KOPT-K1 (cell line): ENCODE data around the gene EDDM13.
"Not testable (repeated sequence)": the region's sequence is repeated elsewhere in the genome, so short reads cannot be mapped to it uniquely, and the experiment has no call there.

ENCODE experiments used
- H3K27ac ChIP-seq: fragments of 200-600 bp; sonication (generic); 2 replicates; pipeline ENCODE4 v1.5.1; 2016; ENCODE audit warnings: antibody characterized with exemption, mild to moderate bottlenecking, low read depth, low read length; ENCODE audit not compliant: poor library complexity, severe bottlenecking
- H3K36me3 ChIP-seq: fragments of 200-600 bp; sonication (generic); 2 replicates; pipeline ENCODE4 v1.5.1; 2017; ENCODE audit warnings: antibody characterized with exemption, mild to moderate bottlenecking, low read length, moderate library complexity; ENCODE audit not compliant: insufficient read depth
- H3K9me3 ChIP-seq: fragments of 200-600 bp; sonication (generic); 2 replicates; pipeline ENCODE4 v1.5.1; 2017; ENCODE audit warnings: antibody characterized with exemption, low read length, mild to moderate bottlenecking; ENCODE audit not compliant: insufficient read depth, poor library complexity, severe bottlenecking

The EDDM13 gene

DNA sequence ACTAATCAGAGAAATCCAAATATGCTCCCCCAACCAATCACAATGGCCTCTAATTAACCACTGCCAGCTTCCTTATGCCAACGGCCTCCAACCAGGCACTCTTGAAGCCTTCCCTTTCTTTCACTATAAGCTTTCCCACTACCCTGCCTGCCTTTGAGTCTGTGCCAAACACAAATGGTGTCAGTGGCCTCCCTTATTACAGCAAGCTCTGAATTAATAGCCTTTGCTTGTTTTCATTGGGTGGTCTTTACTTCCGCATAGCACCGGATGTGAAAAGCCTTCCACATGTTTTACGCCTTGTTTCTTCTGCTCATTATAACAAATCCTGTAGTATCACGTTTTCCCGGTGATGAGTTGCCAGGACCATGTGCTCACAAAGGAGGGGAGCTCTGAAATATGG, 1.4 kb upstream of the EDDM13 start:
- Histone ChIP-seq H3K9me3 (no peaks in the 10 kb centered on the region), H3K36me3 (no peaks in the 10 kb centered on the region), H3K27ac (no peak overlapping the region)

DNA sequence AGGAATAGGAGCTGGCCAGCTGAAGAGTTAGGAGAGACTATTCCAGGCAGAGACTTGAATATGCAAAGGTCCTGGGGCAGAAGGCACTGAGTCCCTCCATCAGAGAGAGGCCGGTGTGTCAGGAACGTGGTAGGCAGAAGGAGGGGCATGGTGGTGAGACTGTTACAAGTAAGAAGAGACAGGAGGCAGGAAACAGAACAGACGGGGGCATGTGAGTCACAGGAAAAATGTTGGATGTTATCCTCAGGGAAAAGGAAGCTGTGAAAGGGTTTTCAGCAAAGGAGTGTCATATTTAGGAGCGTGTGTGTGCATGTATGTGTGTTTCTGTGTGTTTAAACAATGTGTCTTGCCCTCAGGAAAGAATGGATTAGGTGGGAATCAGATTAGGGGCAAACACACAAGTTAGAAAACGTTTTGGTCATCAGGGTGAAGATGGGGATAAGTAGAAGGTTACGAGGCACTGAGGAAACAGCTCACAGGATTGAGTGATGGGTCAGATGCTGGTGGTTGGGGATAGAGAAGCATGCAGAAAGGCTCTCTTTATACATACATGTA, 1.1 kb downstream of the EDDM13 start:
- no peak overlapping the region for H3K27ac ChIP-seq
- H3K9me3 ChIP-seq, result peaks cover 6% of the 10 kb centered on the region
- H3K36me3 ChIP-seq, result 0 out of 2 replicates have a peak, but pooled peaks cover 3% of the 10 kb centered on the region

DNA sequence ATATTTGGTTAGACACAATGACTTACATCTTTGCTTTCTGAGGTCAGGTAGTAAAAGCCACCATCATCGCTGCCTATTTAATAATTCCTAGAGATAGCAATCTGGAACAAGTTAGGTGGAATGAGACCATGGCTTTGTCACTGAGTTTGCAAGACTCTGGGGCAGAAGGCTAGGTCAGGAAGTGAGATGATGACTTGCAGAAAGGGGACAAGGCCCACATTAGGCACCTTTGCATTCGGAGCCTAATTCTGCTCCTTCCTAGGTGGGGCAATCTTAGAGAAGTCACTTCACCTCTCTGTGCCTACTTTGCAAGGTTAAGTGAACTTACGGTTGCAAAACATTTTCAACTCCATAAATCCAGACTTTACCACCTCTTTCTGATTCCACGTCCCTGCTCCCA, 10.3 kb downstream of the EDDM13 start:
- H3K36me3 ChIP-seq, result no peaks in the 10 kb centered on the region
- H3K27ac ChIP-seq, result no peak overlapping the region
- H3K9me3 ChIP-seq, result no peaks in the 10 kb centered on the region

DNA sequence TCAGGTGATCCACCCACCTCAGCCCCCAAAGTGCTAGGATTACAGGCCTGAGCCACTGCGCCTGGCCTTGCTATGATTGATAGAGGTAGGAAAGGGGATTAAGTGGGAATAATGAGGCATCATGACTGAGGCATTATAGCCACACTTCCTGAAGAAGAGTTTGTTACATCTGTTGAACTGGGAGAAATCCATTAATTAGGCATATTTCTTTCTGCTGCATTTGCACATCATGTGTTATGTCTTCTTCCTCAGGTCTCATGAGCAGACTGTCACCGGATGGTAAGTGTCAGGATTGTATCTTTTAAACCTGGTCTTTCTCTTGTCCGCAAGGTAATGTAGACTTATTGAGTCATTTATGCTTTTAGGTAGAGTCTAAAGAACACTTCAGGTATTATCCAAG, 12.2 kb downstream of the EDDM13 start:
- Histone ChIP-seq H3K27ac (no peak overlapping the region), H3K36me3 (peaks cover 4% of the 10 kb centered on the region; the same call in 1 of the 2 replicates), H3K9me3 (no peaks in the 10 kb centered on the region)

DNA sequence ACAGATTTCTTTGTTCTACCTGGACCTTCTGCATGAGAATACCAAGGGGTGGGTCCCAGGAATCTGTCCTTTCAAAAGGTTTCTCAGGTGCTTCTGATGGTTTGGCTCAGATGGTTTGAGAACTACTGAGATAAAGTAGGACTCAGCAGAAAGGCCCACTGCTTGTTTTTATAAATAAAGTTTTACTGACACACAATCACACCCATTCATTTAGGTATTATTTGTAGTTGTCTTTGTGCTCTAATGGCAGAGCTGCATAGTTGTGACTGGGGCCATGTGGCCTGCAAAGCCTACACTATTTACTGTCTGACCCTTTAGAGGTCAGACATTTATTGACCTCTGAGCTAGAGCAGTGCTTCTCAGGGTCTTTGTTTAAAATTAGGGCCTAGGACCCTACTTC, 17.6 kb downstream of the EDDM13 start:
- Histone ChIP-seq H3K27ac (no peak overlapping the region), H3K36me3 (peaks cover 4% of the 10 kb centered on the region; the same call in 1 of the 2 replicates), H3K9me3 (no peaks in the 10 kb centered on the region)

DNA sequence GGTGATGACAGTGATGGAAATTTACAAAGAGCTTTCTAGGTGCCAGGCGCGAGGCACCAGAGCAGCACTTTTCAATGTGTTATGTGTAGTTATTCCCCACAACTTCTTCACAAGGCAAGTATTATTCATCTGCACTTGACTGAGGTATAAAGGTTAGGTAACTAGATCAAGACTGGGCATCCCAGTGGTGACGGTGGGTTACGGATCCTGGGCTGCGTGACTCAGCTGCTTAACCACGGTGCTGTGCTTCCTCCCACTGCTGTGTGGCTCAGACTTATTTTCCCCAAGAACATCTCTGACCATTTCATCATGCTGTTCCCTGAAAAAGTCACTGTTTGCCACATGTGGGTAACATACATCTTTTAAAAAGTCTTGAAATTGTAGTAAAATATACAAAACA, 19.3 kb downstream of the EDDM13 start:
- Histone ChIP-seq H3K27ac (no peak overlapping the region), H3K36me3 (peaks cover 12% of the 10 kb centered on the region; the same call in 1 of the 2 replicates)

DNA sequence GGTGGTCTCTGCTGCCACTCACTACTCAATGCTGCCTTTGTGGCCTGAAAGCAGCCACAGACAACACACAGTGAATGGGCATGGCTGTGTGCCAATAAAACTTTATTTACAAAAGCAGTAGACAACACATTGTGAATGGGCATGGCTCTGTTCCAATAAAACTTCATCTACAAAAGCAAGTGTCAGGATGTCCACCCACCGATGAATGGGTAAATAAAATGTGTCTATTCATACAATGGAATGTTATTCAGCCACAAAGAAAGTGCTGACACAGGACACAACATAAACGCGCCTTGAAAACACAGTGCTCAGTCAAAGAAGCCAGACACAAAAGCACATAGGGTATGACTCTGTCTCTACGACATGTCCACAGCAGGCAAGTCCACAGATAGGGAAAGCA, 22.0 kb downstream of the EDDM13 start:
- H3K9me3 ChIP-seq, result no peaks in the 10 kb centered on the region
- peaks cover 12% of the 10 kb centered on the region; the same call in 1 of the 2 replicates for H3K36me3 ChIP-seq
- H3K27ac ChIP-seq, result no peak overlapping the region

More for the DNA sequence above, 19.3 kb downstream of the EDDM13 start:
- no peaks in the 10 kb centered on the region for H3K9me3 ChIP-seq

DNA sequence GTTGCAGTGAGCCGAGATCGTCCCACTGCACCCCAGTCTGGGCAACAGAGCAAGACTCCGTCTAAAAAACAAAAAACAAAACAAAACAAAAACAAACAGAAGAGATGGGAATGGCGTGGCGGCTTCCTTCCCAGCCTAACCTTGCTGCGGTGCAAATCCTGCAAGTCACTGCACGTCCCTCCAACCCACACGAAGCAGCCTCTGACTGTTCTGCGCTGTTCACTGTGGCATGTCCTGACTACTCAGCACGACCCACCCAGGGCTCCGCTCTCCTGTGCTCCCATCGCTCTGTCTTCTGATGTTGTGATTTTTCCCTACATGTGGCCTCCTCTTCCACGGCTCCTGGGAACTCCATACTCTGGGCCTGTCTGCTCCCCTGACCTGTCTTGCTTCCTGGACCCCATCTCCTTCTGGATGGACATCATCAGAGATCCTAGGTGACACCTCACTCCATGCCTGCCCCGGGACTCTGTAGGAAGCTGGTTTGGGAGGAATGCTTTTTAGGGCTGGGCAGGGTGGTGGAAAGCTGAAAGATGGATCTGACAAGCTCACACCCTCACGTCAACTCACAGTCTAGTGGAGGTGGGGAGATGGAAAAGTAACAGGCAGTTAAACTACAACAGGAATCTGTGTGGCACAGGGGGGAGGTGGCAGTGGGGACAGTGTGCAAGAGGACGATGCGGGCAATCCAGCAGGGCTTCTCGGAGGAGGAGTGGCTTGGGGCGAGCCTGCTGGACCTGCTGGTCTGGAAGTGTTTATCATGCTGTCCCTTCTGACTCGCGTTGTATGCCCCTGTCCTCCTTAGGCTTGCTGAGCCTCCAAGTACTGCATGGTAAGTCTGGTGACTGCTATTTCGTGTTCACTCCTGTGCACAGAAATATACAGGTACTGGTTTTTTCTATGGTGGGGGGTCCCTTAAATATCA, 23.2 kb downstream of the EDDM13 start:
- no peaks in the 10 kb centered on the region for H3K9me3 ChIP-seq
- no peak overlapping the region for H3K27ac ChIP-seq
- peaks cover 12% of the 10 kb centered on the region; the same call in 1 of the 2 replicates for H3K36me3 ChIP-seq

DNA sequence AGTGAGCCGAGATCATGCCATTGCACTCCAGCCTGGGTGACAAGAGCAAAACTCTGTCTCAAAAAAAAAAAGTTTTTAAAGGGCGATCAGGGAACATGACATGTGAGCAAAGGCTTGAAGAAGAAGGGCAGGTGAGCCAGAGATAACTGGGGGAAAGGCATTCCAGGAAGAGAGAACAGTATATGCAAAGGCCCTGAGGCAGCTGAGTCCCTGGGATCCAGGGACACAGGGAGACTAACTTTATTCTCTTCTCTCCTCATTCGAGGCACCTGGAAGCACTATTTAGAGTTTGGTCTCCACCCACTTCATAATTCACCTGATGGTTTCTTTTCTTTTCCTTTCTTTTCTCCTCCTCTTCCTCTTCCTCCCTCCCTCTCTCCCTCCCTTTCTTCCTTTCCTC, 24.5 kb downstream of the EDDM13 start:
- Histone ChIP-seq H3K36me3 (peaks cover 12% of the 10 kb centered on the region; the same call in 1 of the 2 replicates), H3K27ac (no peak overlapping the region), H3K9me3 (no peaks in the 10 kb centered on the region)

DNA sequence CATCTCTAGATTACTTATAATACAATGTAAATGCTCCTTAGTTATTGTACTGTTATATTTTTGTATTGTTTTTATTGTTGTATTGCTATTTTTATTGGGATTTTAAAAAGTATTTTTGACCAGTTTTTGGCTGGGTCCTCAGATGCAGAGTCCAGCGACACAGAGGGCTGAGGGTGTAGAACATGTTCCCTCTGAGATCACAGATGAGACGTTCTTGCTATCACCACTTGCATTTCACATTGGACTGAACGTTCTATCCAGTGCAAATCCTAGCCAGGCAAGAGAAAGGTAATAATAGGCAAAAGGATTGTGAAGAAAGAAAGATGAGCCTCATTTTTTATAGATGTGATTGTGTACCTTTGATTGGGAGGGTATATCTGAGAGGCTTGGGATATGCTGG, 27.1 kb downstream of the EDDM13 start:
- Histone ChIP-seq H3K9me3 (no peaks in the 10 kb centered on the region), H3K27ac (no peak overlapping the region), H3K36me3 (peaks cover 21% of the 10 kb centered on the region; the same call in 1 of the 2 replicates)

DNA sequence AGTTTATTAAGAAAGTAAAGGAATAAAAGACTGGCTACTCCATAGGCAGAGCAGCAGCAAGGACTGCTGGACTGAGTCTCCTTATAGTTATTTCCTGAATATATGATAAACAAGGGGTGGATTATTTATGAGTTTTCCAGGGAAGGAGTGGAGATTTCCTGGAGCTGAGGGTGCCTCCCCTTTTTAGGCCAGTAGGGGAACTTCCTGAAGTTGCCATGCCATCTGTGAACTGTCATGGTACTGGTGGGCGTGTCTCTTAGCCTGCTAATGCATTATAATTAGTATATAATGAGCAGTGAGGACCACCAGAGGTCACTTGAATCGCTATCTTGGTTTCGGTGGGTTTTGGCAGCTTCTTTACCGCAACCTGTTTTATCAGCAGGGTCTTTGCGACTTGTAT, 28.6 kb downstream of the EDDM13 start:
- no peak overlapping the region for H3K27ac ChIP-seq
- peaks cover 28% of the 10 kb centered on the region; the same call in 1 of the 2 replicates for H3K36me3 ChIP-seq
- H3K9me3 ChIP-seq, result no peaks in the 10 kb centered on the region

DNA sequence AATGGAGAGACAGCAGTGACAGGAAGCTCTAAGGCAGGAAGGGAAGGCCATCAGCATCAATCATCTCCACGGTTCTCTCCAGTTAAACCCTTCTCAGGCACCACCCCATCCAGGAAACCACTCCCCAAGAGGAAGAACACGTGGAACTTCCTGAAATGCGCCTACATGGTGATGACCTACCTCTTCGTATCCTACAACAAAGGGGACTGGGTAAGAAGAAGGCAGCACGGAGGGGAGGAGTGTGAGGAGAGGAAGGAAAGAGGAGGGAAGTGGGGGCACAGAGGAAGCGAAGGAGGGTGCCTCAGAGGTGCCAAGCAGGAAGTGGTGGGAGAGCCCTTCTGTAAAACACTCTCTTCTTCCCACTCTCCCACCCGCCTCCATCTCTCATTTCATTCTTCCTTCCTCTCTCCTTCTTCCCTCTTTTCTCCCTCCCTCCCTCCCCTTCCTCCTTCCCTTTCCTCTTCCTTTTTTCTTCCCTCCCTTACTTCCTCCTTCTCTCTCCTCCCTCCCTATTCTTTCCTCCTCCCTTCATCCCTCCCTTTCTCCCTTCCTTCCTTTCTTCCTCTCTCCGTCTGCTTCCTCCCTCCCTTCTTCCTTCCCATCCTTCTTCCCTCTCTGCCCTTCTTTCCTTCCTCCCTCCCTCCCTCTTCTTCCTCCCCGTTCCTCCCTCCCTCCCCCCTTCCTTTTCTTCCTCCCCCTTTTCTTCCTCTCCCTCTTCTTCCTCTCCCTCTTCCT, 29.5 kb downstream of the EDDM13 start:
- peaks cover 22% of the 10 kb centered on the region; the same call in 1 of the 2 replicates for H3K36me3 ChIP-seq
- H3K27ac ChIP-seq, result no peak overlapping the region
- H3K9me3 ChIP-seq, result no peaks in the 10 kb centered on the region

DNA sequence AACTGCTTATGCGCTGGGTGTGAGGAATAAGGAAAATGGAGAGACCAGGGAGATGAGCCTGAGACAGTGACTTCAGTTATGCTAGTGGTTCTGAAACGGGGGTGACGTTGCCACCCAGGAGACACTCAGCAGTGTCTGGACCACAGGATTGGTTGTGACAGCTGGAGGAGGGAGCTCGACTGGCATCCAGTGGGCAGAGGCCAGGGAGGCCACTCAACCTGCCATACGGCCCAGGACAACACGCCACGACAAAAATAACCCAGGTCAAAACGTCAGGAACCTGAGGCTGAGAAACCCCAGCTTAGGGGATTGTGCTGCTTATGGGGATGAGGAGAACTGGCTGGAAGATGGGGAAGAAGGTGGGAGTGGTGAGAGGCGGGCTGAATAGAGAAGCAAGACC, 31.7 kb downstream of the EDDM13 start:
- Histone ChIP-seq H3K9me3 (no peaks in the 10 kb centered on the region), H3K27ac (no peak overlapping the region), H3K36me3 (peaks cover 25% of the 10 kb centered on the region)

DNA sequence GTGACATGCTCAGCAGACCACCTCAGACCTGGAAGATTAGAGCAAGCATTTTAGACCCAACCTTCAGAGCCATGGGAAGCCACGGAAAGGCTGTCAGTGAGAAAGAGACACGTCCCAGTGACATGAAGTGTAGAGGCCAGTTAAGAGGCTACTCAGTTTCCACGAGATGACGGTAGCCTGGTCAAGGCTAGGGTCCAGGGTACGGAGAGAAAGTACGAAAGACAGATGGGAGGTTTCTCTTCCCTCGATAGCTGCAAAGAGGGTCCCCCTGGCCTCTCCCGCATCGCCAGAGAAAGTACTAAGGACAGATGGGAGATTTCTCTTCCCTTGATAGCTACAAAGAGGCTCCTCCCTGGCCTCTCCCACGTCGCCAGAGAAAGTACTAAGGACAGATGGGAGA, 33.5 kb downstream of the EDDM13 start:
- Histone ChIP-seq H3K9me3 (no peaks in the 10 kb centered on the region), H3K36me3 (peaks cover 33% of the 10 kb centered on the region), H3K27ac (no peak overlapping the region)

DNA sequence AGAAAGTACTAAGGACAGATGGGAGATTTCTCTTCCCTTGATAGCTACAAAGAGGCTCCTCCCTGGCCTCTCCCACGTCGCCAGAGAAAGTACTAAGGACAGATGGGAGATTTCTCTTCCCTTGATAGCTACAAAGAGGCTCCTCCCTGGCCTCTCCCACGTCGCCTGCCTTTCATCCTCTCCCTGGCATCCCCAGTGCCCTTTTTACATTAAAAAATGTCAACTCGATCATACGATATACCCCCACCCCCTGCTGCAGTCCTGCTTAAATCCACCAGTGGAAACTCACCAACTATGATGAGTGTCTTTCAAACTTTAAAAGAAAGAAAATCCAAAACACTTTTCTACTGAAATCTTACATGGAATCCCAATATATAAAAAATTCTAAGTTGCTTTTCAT, 34.5 kb downstream of the EDDM13 start:
- H3K27ac ChIP-seq, H3K9me3 ChIP-seq: not testable (repeated sequence)
- peaks cover 33% of the 10 kb centered on the region for H3K36me3 ChIP-seq
